ENCODE data around the gene CYP26B1. TPM values are rescaled to one million over a fixed set of nuclear protein-coding genes. Genes with fewer than 3 reads are reported as not detected.

Gene CYP26B1
- 12.2 to 15.5 TPM (median 14.9 TPM) in 5 replicates for total RNA-seq (2022; extraction: Qiagen RNA extraction; ENCODE audit: low read depth)

GRCh38 chr2:72147303-72147971 is at the start of gene CYP26B1:
Gene CYP26B1 (minus strand): TSS chr2:72147862. CDS start chr2:72147834, 28 bp downstream.

